OCI-LY7 (cell line): Measurements from ENCODE around the gene TMEM255B. TPM values are rescaled to one million over a fixed set of nuclear protein-coding genes. Genes with fewer than 3 reads are reported as not detected.

Experiments
- BruUV-seq: library from RNA; stranded (reverse); fragments of 400-500 nt; replicated peaks from 2 replicates; lab custom pipeline; 2021; lab: Mats Ljungman, UMichigan
- CTCF ChIA-PET: fragments of 300-600 bp; sonication (Branson Sonifier 250); formaldehyde crosslinking; loops from one replicate; lab custom pipeline; 2022; ENCODE audit warnings: antibody characterized with exemption; ENCODE audit not compliant: unreplicated experiment; lab: Charles Lee
- POLR2A ChIA-PET: fragments of 300-600 bp; sonication (Branson Sonifier 250); formaldehyde crosslinking; loops from one replicate; lab custom pipeline; 2022; ENCODE audit warnings: antibody characterized with exemption; lab: Charles Lee
- DNase-seq: peaks from one replicate; pipeline ENCODE4 v3.0.0-alpha.2; 2015; ENCODE audit warnings: low spot score
- H2AFZ ChIP-seq: fragments of 200-600 bp; sonication (generic), shearing (Covaris generic); 2 replicates; pipeline ENCODE4 v1.6.1; 2014; ENCODE audit warnings: mild to moderate bottlenecking, antibody characterized with exemption, low read length, moderate library complexity
- H3K27ac ChIP-seq: fragments of 200-600 bp; sonication (generic); 2 replicates; pipeline ENCODE4 v1.5.1; 2014; ENCODE audit warnings: mixed run types, low read depth, mild to moderate bottlenecking, moderate library complexity, low read length, inconsistent platforms; ENCODE audit not compliant: poor library complexity, severe bottlenecking
- H3K36me3 ChIP-seq: fragments of 200-600 bp; sonication (generic); 2 replicates; pipeline ENCODE4 v1.6.1; 2014; ENCODE audit warnings: mild to moderate bottlenecking, antibody characterized with exemption, low read length, moderate library complexity, mixed read lengths; ENCODE audit not compliant: insufficient read depth
- H3K4me1 ChIP-seq: fragments of 200-600 bp; sonication (generic); 2 replicates; pipeline ENCODE4 v1.5.1; 2014; ENCODE audit warnings: mild to moderate bottlenecking, low read length; ENCODE audit not compliant: insufficient read depth, poor library complexity, severe bottlenecking
- H3K4me2 ChIP-seq: fragments of 200-600 bp; sonication (generic); 2 replicates; pipeline ENCODE4 v1.6.1; 2014; ENCODE audit warnings: mild to moderate bottlenecking, low read length
- H3K4me3 ChIP-seq: fragments of 200-600 bp; sonication (generic); 2 replicates; pipeline ENCODE4 v1.5.1; 2014; ENCODE audit warnings: mild to moderate bottlenecking, low read depth, low read length; ENCODE audit not compliant: poor library complexity, severe bottlenecking
- H3K79me2 ChIP-seq: fragments of 200-600 bp; sonication (generic); 2 replicates; pipeline ENCODE4 v1.6.1; 2016; ENCODE audit warnings: low read depth, mild to moderate bottlenecking, low read length, moderate library complexity, mixed read lengths; ENCODE audit not compliant: insufficient read depth
- H3K9me2 ChIP-seq: fragments of 200-600 bp; sonication (generic); 2 replicates; pipeline ENCODE4 v1.6.1; 2016; ENCODE audit warnings: mild to moderate bottlenecking, low read length, mixed read lengths; ENCODE audit not compliant: insufficient read depth
- H3K9me3 ChIP-seq: fragments of 200-600 bp; sonication (generic); 2 replicates; pipeline ENCODE4 v1.6.1; 2014; ENCODE audit warnings: mild to moderate bottlenecking, mixed run types, low read length, mixed read lengths
- H4K20me1 ChIP-seq: fragments of 200-600 bp; sonication (generic); 2 replicates; pipeline ENCODE4 v1.6.1; 2014; ENCODE audit warnings: mild to moderate bottlenecking, antibody characterized with exemption, low read length, moderate library complexity, mixed read lengths; ENCODE audit not compliant: insufficient read depth
- EZH2phosphoT487 ChIP-seq: fragments of 200-600 bp; sonication (generic); IDR thresholded peaks from 2 replicates; pipeline ENCODE4 v1.6.1; 2018; ENCODE audit warnings: low read depth, borderline replicate concordance, mild to moderate bottlenecking, mixed run types, antibody characterized with exemption, low read length, moderate library complexity, mixed read lengths
- intact Hi-C: fragments of 100-400 bp; cut with micrococcal nuclease; formaldehyde crosslinking; loops from one replicate; pipeline ENCODE4 v1.10.0; 2022; ENCODE audit not compliant: unreplicated experiment
- total RNA-seq, 2 experiments: library from RNA; depleted of rRNA in 1 of 2; stranded (reverse); fragments of >200 nt in 1 of 2; shearing (Covaris generic) in 1 of 2; gene quantifications; 2 replicates each; pipeline ENCODE4 v1.2.3, GENCODE V29; 2014 to 2022
- TF ChIP-seq, protein P1 (sequence below): fragments of 200-600 bp; sonication (generic); conservative IDR thresholded peaks from 2 replicates; pipeline ENCODE4 v1.5.1; 2014; ENCODE audit warnings: mild to moderate bottlenecking, antibody characterized with exemption, low read length, moderate library complexity, mixed read lengths

The TMEM255B gene
- total RNA-seq, 2 experiments from 2014 or later: 2.6 to 6.8 TPM

- ChIA-PET POLR2A (no interaction called here), CTCF (no interaction called here)
- Histone ChIP-seq H3K4me3 (no peak overlapping the region), H3K79me2 (no peaks in the 10 kb centered on the region), H3K9me3 (no peaks in the 10 kb centered on the region), H4K20me1 (no peaks in the 10 kb centered on the region), H2AFZ (no peak overlapping the region), H3K9me2 (no peaks in the 10 kb centered on the region), H3K4me1 (no peaks in the 10 kb centered on the region), H3K27ac (no peak overlapping the region), H3K4me2 (no peak overlapping the region), H3K36me3 (peaks cover 7% of the 10 kb centered on the region; the same call in 1 of the 2 replicates)
- BruUV-seq: no TSS peak
- DNase-seq: no peak
- no peak for TF ChIP-seq EZH2phosphoT487
- TF ChIP-seq, protein P1, sequence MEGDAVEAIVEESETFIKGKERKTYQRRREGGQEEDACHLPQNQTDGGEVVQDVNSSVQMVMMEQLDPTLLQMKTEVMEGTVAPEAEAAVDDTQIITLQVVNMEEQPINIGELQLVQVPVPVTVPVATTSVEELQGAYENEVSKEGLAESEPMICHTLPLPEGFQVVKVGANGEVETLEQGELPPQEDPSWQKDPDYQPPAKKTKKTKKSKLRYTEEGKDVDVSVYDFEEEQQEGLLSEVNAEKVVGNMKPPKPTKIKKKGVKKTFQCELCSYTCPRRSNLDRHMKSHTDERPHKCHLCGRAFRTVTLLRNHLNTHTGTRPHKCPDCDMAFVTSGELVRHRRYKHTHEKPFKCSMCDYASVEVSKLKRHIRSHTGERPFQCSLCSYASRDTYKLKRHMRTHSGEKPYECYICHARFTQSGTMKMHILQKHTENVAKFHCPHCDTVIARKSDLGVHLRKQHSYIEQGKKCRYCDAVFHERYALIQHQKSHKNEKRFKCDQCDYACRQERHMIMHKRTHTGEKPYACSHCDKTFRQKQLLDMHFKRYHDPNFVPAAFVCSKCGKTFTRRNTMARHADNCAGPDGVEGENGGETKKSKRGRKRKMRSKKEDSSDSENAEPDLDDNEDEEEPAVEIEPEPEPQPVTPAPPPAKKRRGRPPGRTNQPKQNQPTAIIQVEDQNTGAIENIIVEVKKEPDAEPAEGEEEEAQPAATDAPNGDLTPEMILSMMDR: no peak
- intact Hi-C loops: no loop called here
Observed at GRCh38 chr13:113835461-113836270, 76.6 kb downstream of the TMEM255B start.

GRCh38 chr13:113836768-113837559 is 77.9 kb downstream of the TMEM255B start:
- Histone ChIP-seq H3K27ac (no peak overlapping the region), H3K4me1 (no peaks in the 10 kb centered on the region), H3K79me2 (no peaks in the 10 kb centered on the region), H4K20me1 (no peaks in the 10 kb centered on the region), H2AFZ (no peak overlapping the region), H3K4me2 (no peak overlapping the region), H3K4me3 (no peak overlapping the region), H3K9me3 (no peaks in the 10 kb centered on the region), H3K36me3 (peaks cover 7% of the 10 kb centered on the region; the same call in 1 of the 2 replicates), H3K9me2 (no peaks in the 10 kb centered on the region)
- DNase-seq: no peak
- CTCF ChIA-PET: no interaction called here
- no peak for TF ChIP-seq EZH2phosphoT487
- TF ChIP-seq, protein P1: no peak
- intact Hi-C loops: no loop called here
- POLR2A ChIA-PET: no interaction called here
- no TSS peak for BruUV-seq
